NOMO-1 treated with dmso at 0.1 percent for 144 hours (cell line): ENCODE results near the gene ANKRD28.
"Not testable (repeated sequence)": the region's sequence is repeated elsewhere in the genome, so short reads cannot be mapped to it uniquely, and the experiment has no call there.

Experiments
- DNase-seq: peaks from one replicate; lab custom pipeline; 2025; ENCODE audit not compliant: unreplicated experiment; lab: John Stamatoyannopoulos, UW

The ANKRD28 gene

GRCh38 chr3:15778332-15778858 lies 19.4 kb downstream of the ANKRD28 start:
- no peak for DNase-seq

DNA sequence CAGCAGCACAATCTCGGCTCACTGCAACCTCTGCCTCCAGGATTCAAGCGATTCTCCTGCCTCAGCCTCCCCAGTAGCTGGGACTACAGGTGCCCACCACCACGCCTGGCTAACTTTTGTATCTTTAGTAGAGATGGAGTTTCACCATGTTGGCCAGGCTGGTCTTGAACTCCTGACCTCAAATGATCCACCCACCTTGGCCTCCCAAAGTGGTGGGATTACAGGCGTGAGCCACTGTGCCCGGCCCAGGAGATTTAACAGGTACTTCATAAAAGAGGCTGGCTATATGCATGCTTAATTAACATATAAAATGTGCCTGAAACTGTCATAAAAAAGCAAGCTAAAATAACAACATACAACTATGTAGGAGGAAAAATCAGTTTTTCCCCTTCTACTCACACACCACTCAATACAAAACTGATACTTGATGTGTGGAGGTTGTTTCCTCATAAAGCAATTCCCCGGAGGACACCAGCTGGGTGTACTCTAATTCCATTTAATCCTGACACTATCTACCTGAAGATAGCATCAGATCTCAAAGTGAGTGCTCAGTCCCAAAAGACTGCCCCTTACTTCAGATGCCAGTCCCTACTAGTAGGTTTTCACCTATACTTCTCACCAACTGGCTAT lies 22.7 kb downstream of the ANKRD28 start:
- DNase-seq, result not testable (repeated sequence)

- DNase-seq, result no peak
Observed at GRCh38 chr3:15771444-15771843, 26.3 kb downstream of the ANKRD28 start.

GRCh38 chr3:15769256-15769915 lies 28.4 kb downstream of the ANKRD28 start:
- no peak for DNase-seq

- DNase-seq, result no peak
Observed at GRCh38 chr3:15768421-15769255, 29.1 kb downstream of the ANKRD28 start.

DNA sequence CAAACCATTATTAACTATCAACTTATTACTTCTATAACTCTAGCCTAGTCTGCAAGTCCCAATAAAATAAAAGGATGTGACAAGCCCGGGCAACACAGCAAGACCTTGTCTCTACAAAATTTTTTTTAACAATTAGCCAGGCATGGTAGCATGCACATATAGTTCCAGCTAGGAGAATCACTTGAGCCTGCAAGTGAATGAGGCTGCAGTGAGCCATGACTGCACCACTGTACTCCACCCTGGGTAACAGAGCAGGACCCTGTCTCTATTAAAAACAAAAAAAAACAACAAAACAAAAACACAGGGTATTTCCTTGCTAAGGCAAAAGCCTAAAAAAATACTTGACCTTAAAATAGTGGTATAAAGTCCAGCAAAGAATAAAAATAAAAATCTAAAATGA lies 31.4 kb downstream of the ANKRD28 start:
- no peak for DNase-seq

DNA sequence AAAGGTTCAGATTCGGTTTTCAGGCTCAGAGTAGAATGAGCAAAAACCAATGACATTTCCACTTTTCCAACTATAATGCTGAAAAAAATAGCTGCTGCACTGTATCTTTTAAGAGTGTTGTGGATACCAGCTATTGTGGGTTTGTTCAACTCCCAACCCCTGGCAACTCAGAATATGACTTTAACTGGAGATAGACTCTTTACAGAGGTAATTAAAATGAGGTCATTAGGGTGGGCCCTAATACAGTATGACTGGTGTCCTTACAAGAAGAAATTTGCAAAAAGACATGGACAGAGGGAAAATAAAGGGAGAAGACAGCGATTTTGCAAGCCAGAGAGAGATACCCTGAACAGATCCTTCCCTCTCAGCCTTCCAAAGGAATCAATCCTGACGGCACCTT lies 39.5 kb downstream of the ANKRD28 start:
- DNase-seq, result no peak

DNA sequence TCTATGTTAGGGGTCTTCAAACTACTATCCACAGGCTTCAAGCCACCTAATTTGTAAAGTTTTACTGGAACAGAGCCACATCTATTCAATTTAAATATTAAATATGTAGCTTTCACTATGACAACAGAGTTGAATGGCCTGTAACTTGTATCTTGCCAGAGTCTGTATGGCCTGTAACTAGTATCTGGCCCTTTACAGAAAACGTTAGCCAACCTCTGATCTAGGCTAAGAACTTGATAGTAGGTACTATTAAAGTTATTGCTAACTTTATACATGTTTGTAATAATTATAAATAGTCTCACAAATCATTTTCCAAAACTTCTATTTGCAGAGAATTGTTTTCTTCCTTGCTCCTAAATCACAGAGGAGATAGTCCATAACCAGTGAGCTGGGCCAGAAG lies 40.0 kb downstream of the ANKRD28 start:
- no peak for DNase-seq

DNA sequence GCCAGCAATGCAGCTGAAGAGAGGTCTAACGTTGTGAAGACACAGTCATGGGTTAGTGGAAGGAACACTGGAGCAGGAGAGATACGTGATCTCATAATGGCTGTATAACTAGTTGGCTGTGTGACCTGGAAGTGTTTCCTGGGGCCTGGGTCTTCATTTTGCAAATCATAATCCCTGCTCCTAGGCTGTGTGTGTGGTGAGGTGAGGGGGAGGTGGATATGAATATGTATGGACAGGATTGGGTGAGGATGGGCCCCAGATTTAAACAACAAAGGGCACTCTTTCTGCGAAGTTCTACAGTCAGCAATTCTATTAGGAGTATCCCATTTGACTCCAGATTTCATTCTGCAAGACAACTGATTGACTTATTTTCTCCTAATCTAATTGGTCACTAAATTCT lies 41.3 kb downstream of the ANKRD28 start:
- DNase-seq, result no peak

- no peak for DNase-seq
Observed at GRCh38 chr3:15755780-15756179, 42.0 kb downstream of the ANKRD28 start.

- DNase-seq, result no peak
Observed at GRCh38 chr3:15755181-15755580, 42.6 kb downstream of the ANKRD28 start.

DNA sequence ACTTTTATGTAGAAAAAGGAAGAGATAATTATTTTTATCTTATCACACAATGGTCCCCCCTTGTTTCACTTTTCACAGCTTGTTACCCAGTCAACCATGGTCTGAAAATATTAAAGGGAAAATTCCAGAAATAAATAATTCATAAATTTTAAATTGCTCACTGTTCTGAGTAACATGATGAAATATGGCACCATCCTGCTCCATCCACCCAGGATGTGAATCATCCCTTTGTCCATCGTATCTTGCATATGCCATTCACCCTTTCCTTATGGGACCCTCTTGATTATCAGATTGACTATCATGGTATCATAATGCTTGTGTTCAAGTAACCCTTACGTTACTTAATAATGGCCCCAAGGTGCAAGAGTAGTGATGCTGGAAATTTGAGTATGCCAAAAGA lies 43.7 kb downstream of the ANKRD28 start:
- no peak for DNase-seq

GRCh38 chr3:15753056-15753710 lies 44.6 kb downstream of the ANKRD28 start:
- DNase-seq, result no peak

- no peak for DNase-seq
Observed at GRCh38 chr3:15750879-15751278, 46.9 kb downstream of the ANKRD28 start.

DNA sequence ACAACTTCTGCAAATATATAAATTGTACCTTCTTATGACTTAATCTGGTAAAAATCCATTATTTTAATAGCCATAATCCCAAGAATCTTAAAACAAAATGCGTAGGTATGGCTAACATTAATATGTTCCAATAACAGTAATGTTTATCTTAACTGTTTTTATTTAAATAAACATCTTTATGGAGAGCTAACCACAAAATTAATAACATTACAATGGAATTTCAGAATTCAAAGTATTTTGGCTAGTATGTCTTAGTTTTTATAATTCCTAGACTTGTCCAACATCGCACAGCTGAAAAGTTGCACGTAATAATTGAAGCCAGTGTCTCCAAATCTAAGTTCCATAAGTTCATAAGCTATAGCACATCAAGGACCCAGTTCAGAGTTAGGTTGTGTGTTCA lies 47.6 kb downstream of the ANKRD28 start:
- DNase-seq, result no peak

DNA sequence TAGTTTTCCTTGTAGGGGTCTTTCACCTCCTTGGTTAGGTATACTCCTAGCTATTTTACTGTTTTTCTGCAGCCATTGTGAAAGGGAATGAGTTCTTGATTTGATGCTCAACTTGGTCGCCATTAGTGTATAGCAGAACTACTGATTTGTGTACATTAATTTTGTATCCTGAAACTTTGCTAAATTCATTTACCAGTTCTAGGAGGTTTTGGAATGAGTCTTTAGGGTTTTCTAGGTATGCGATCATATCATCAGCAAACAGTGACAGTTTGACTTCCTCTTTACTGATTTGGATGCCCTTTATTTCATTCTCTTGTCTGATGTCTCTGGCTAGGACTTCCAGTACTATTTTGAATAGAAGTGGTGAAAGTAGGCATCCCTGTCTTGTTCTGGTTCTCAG lies 51.9 kb downstream of the ANKRD28 start:
- DNase-seq, result not testable (repeated sequence)

GRCh38 chr3:15744176-15744575 lies 53.6 kb downstream of the ANKRD28 start:
- DNase-seq, result no peak

- no peak for DNase-seq
Observed at GRCh38 chr3:15743587-15744009, 54.2 kb downstream of the ANKRD28 start.

- DNase-seq, result not testable (repeated sequence)
Observed at GRCh38 chr3:15742236-15742635, 55.5 kb downstream of the ANKRD28 start.

DNA sequence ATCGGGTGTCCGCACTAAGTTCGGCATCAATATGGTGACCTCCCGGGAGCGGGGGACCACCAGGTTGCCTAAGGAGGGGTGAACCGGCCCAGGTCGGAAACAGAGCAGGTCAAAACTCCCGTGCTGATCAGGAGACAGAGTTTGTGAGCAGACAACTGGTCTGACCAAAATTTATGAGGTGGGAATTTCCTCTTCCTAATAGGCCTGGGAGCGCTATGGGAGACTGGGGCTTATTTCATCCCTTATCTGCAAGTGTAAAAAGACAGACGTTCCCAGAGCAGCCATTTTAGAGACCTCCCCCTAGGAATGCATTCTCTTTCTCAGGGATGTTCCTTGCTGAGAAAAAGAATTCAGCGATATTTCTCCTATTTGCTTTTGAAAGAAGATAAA lies 59.2 kb downstream of the ANKRD28 start:
- not testable (repeated sequence) for DNase-seq

DNA sequence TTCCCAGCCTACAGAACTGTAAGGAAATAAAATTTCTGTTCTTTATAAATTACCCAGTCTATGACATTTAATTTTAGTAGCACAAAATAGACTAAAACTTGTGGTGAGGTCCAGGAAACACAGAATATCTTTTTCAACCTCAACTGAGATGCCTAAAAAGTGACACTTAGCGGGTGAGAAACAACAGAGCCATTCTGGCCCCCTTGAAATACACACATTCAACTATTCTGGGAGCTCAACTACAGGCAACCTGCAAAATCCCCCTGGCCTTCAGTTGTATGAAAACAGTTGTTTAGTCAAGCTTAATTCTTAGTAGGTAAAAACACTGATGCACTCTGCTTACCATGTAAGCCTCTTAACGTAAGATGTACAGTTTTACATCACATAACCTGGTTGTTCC lies 66.8 kb downstream of the ANKRD28 start:
- no peak for DNase-seq
